HEK293 (cell line): Measurements from ENCODE around the gene RPS19.

Experiments used
- CTCF ChIA-PET: fragments of 350-600 bp; formaldehyde crosslinking; extraction: SDS; loops from one replicate; lab custom pipeline; 2021; ENCODE audit warnings: antibody characterized with exemption; lab: Yijun Ruan, JAX
- POLR2A ChIA-PET: fragments of 300-600 bp; formaldehyde crosslinking; extraction: SDS; loops from one replicate; lab custom pipeline; 2020; ENCODE audit warnings: antibody characterized with exemption, inconsistent platforms; lab: Yijun Ruan, JAX
- H3K27ac ChIP-seq: fragments of 200-500 bp; sonication (Bioruptor generic); 2 replicates; pipeline ENCODE4 v1.5.1; 2014; ENCODE audit warnings: low read depth, low read length, control low read depth, inconsistent platforms; ENCODE audit errors: extremely low read depth
- H3K36me3 ChIP-seq, 2 experiments: fragments of 200-500 bp in 1 of 2; sonication (Bioruptor generic) in 1 of 2; 1 replicate in 1 of 2; 2 replicates in 1 of 2; pipeline ENCODE4 v1.5.1; 2014 to 2017; ENCODE audit warnings: inconsistent platforms in 2 of 2, low read length in 2 of 2; ENCODE audit not compliant: control insufficient read depth in 2 of 2, insufficient read depth in 1 of 2
- H3K4me1 ChIP-seq: fragments of 200-500 bp; sonication (Bioruptor generic); 2 replicates; pipeline ENCODE4 v1.5.1; 2014; ENCODE audit warnings: mild to moderate bottlenecking, low read length, inconsistent platforms; ENCODE audit not compliant: control insufficient read depth, insufficient read depth
- H3K4me3 ChIP-seq: 2 replicates; pipeline ENCODE4 v1.5.1; 2011; ENCODE audit warnings: low read depth, mild to moderate bottlenecking, control low read depth, low read length, moderate library complexity
- H3K9me3 ChIP-seq: fragments of 200-500 bp; sonication (Bioruptor generic); 2 replicates; pipeline ENCODE4 v1.5.1; 2014; ENCODE audit warnings: low read depth, low read length, inconsistent platforms; ENCODE audit not compliant: control insufficient read depth, insufficient read depth
- GFI1B ChIP-seq: fragments of 450-650 bp; formaldehyde crosslinking; IDR thresholded peaks from 2 replicates; pipeline ENCODE4 v1.5.1; 2016; ENCODE audit warnings: missing biosample characterization, missing genetic modification characterization
- RBAK ChIP-seq: fragments of 450-650 bp; formaldehyde crosslinking; IDR thresholded peaks from 2 replicates; pipeline ENCODE4 v1.5.1; 2016; ENCODE audit warnings: missing biosample characterization, missing genetic modification characterization
- ZBTB8A ChIP-seq: fragments of 450-650 bp; formaldehyde crosslinking; IDR thresholded peaks from 2 replicates; pipeline ENCODE4 v1.5.1; 2016; ENCODE audit warnings: missing biosample characterization, missing genetic modification characterization
- ZNF449 ChIP-seq: fragments of 450-650 bp; formaldehyde crosslinking; IDR thresholded peaks from 2 replicates; pipeline ENCODE4 v1.5.1; 2017; ENCODE audit warnings: missing biosample characterization, mild to moderate bottlenecking, missing genetic modification characterization, moderate library complexity
- ZNF513 ChIP-seq: fragments of 450-650 bp; IDR thresholded peaks from 2 replicates; pipeline ENCODE4 v1.5.1; 2018; ENCODE audit warnings: missing biosample characterization, missing genetic modification characterization
- ZNF518A ChIP-seq: fragments of 450-650 bp; formaldehyde crosslinking; conservative IDR thresholded peaks from 2 replicates; pipeline ENCODE4 v1.5.1; 2016; ENCODE audit warnings: low read depth, missing biosample characterization, missing genetic modification characterization
- ZNF548 ChIP-seq: fragments of 450-650 bp; formaldehyde crosslinking; IDR thresholded peaks from 2 replicates; pipeline ENCODE4 v1.5.1; 2016; ENCODE audit warnings: missing biosample characterization, missing genetic modification characterization
- ZNF704 ChIP-seq: fragments of 450-650 bp; formaldehyde crosslinking; IDR thresholded peaks from 2 replicates; pipeline ENCODE4 v1.5.1; 2016; ENCODE audit warnings: missing biosample characterization, missing genetic modification characterization
- ZSCAN16 ChIP-seq: fragments of 450-650 bp; formaldehyde crosslinking; IDR thresholded peaks from 2 replicates; pipeline ENCODE4 v1.5.1; 2016; ENCODE audit warnings: missing biosample characterization, missing genetic modification characterization

The RPS19 gene

GRCh38 chr19:41847351-41848105 lies 12.5 kb upstream of the RPS19 start (continued):
- TF ChIP-seq ZNF518A (tag by site-specific recombination) (no peak), RBAK (tag by site-specific recombination) (no peak), ZNF513 (tag by site-specific recombination) (no peak), ZNF704 (no peak), ZNF548 (tag by site-specific recombination) (no peak)

- Histone ChIP-seq H3K4me3 (no peak overlapping the region), H3K4me1 (no peaks in the 10 kb centered on the region), H3K36me3 (no peaks in the 10 kb centered on the region), H3K27ac (no peak overlapping the region), H3K9me3 (no peaks in the 10 kb centered on the region)
- no peak for TF ChIP-seq ZBTB8A (tag by site-specific recombination)
- POLR2A ChIA-PET, result interaction anchor here (1.2 to 5.5 kb wide), 2 partner anchors 11 to 20 kb away, joined by 4 to 54 read pairs; partner anchors contain the start of gene RPS19
- CTCF ChIA-PET, result interaction anchor here (0.7 to 4.7 kb wide), 3 partner anchors 11 to 142 kb away, joined by 4 to 49 read pairs (median 7); partner anchors contain the start of gene RPS19
These were observed 11.4 kb upstream of the RPS19 start for GRCh38 chr19:41848666-41849065.

- POLR2A ChIA-PET, result interaction anchor here (1.2 to 5.5 kb wide), 2 partner anchors 11 to 20 kb away, joined by 4 to 54 read pairs; partner anchors contain the start of gene RPS19
- CTCF ChIA-PET, result interaction anchor here (1.6 to 4.7 kb wide), 2 partner anchors 11 to 13 kb away, joined by 7 to 49 read pairs; partner anchors contain the start of gene RPS19
- TF ChIP-seq ZNF449 (tag by site-specific recombination) (peak; percentile 55; the same call in 1 of the 2 replicates), GFI1B (tag by site-specific recombination) (no peak), ZSCAN16 (tag by site-specific recombination) (no peak)
- H3K4me1 ChIP-seq, result no peaks in the 10 kb centered on the region
- H3K9me3 ChIP-seq, result no peaks in the 10 kb centered on the region
- H3K36me3 ChIP-seq, result no peaks in the 10 kb centered on the region
- no peak overlapping the region for H3K4me3 ChIP-seq
- H3K27ac ChIP-seq, result no peak overlapping the region
These were observed 11.0 kb upstream of the RPS19 start for GRCh38 chr19:41849067-41849466.
